ENCODE data around the gene ANOS1. TPM values are rescaled to one million over a fixed set of nuclear protein-coding genes. Genes with fewer than 3 reads are reported as not detected.

The ANOS1 gene
- polyA plus RNA-seq, 3 donors: 0.07 to 0.18 TPM; not detected in 1

GRCh38 chrX:8649969-8650368, 82.0 kb downstream of the ANOS1 start:
- Histone ChIP-seq H3K27ac (ENCODE audit: low read depth in 1 of 2, low read length in 2 of 2) (no peak overlapping the region), H3K4me1 (ENCODE audit: control insufficient read depth in 1 of 2, insufficient read depth in 2 of 2, low read length in 2 of 2) (no peaks in the 10 kb centered on the region), H3K36me3 (replicated peaks in 1 of 2; ENCODE audit: control insufficient read depth in 1 of 2, insufficient read depth in 2 of 2, low read length in 2 of 2) (no peaks in the 10 kb centered on the region), H3K4me2 (replicated peaks; ENCODE audit: extremely low read depth, low read length, poor library complexity, severe bottlenecking) (no peak overlapping the region), H3K79me2 (ENCODE audit: insufficient read depth, low read length) (no peaks in the 10 kb centered on the region), H3K9ac (ENCODE audit: insufficient read depth, low read length, poor library complexity, severe bottlenecking) (no peak overlapping the region), H3K4me3 (replicated peaks in 1 of 3; ENCODE audit: low read depth in 2 of 3, low read length in 3 of 3) (no peak overlapping the region), H4K20me1 (ENCODE audit: insufficient read depth, low read length) (no peaks in the 10 kb centered on the region), H3K9me3 (replicated peaks in 1 of 2; ENCODE audit: control insufficient read depth in 1 of 2, insufficient read depth in 1 of 2, low read length in 2 of 2) (no peaks in the 10 kb centered on the region), H3K27me3 (ENCODE audit: control insufficient read depth in 2 of 2, insufficient read depth in 2 of 2, low read length in 2 of 2) (no peaks in the 10 kb centered on the region), H2AFZ (ENCODE audit: insufficient read depth, low read depth, low read length, poor library complexity, severe bottlenecking) (no peak overlapping the region)
- peaks cover 0 to 11% (median 3%) of the 10 kb centered on the region in 7 donors for H3K9me3 Mint-ChIP-seq
- no peaks in the 10 kb centered on the region for H3K36me3 Mint-ChIP-seq
- intact Hi-C loops (cut with micrococcal nuclease): no loop called here
- no peak for TF ChIP-seq CTCF (IDR thresholded peaks at IDR 0.05)
- no peak for DNase-seq
- peaks cover 0 to 1% (median 1%) of the 10 kb centered on the region in 3 donors for H3K27me3 Mint-ChIP-seq (ENCODE audit: low read depth in 3 of 3)
- no peaks in the 10 kb centered on the region for H3K4me1 Mint-ChIP-seq
- no peak overlapping the region for H3K4me3 Mint-ChIP-seq
- H3K27ac Mint-ChIP-seq: no peak overlapping the region

DNA sequence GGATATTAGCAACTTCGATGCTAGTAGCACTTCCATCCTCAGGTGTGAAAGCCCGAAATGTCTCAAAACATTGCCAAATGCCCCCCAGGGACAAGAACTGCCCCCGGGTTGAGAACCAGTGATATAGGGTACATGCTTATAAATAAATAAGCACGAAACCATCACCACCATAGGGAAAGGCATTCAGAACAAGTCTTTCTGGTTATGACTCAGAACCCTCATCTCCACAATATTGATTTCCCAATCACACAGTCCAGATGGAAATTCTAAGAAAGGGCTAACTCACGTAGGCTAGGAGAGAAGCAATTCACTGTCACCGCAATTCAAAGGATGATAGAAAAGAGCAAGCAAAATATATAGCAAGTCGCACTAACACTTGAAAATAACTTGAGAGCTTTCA, 84.8 kb downstream of the ANOS1 start:
- H3K27ac ChIP-seq (ENCODE audit: low read depth in 1 of 2, low read length in 2 of 2): no peak overlapping the region
- H3K27ac Mint-ChIP-seq: no peak overlapping the region
- H3K27me3 Mint-ChIP-seq (ENCODE audit: low read depth in 3 of 3): peaks cover 0 to 1% (median 1%) of the 10 kb centered on the region in 3 donors
- no peak overlapping the region for H3K4me3 ChIP-seq (replicated peaks in 1 of 3; ENCODE audit: low read depth in 2 of 3, low read length in 3 of 3)
- H3K9me3 Mint-ChIP-seq: peaks cover 0 to 11% (median 3%) of the 10 kb centered on the region in 7 donors
- no peak overlapping the region for H3K4me3 Mint-ChIP-seq
- no peak overlapping the region for H3K9ac ChIP-seq (ENCODE audit: insufficient read depth, low read length, poor library complexity, severe bottlenecking)
- WGBS (ENCODE audit: insufficient coverage): no CpG with 5 or more reads among the region's 7 CpGs
- DNase-seq: no peak
- H3K4me1 Mint-ChIP-seq: no peaks in the 10 kb centered on the region
- H2AFZ ChIP-seq (ENCODE audit: insufficient read depth, low read depth, low read length, poor library complexity, severe bottlenecking): no peak overlapping the region
- no peaks in the 10 kb centered on the region for H3K9me3 ChIP-seq (replicated peaks in 1 of 2; ENCODE audit: control insufficient read depth in 1 of 2, insufficient read depth in 1 of 2, low read length in 2 of 2)
- TF ChIP-seq CTCF (IDR thresholded peaks at IDR 0.05): no peak
- no peak overlapping the region for H3K4me2 ChIP-seq (replicated peaks; ENCODE audit: extremely low read depth, low read length, poor library complexity, severe bottlenecking)
- no peaks in the 10 kb centered on the region for H3K4me1 ChIP-seq (ENCODE audit: control insufficient read depth in 1 of 2, insufficient read depth in 2 of 2, low read length in 2 of 2)
- no peaks in the 10 kb centered on the region for H4K20me1 ChIP-seq (ENCODE audit: insufficient read depth, low read length)
- H3K36me3 ChIP-seq (replicated peaks in 1 of 2; ENCODE audit: control insufficient read depth in 1 of 2, insufficient read depth in 2 of 2, low read length in 2 of 2): no peaks in the 10 kb centered on the region
- H3K79me2 ChIP-seq (ENCODE audit: insufficient read depth, low read length): no peaks in the 10 kb centered on the region
- intact Hi-C loops (cut with micrococcal nuclease): no loop called here
- no peaks in the 10 kb centered on the region for H3K36me3 Mint-ChIP-seq
- no peaks in the 10 kb centered on the region for H3K27me3 ChIP-seq (ENCODE audit: control insufficient read depth in 2 of 2, insufficient read depth in 2 of 2, low read length in 2 of 2)
